Breast epithelium (tissue), 4 donors: ENCODE measurements around the gene SCGB2A2. TPM values are rescaled to one million over a fixed set of nuclear protein-coding genes. Genes with fewer than 3 reads are reported as not detected.
A peak's percentile ranks its signal among the peaks of the same experiment; 100 is the strongest.

Source experiments
- DNase-seq, 2 donors: peaks; one replicate each; pipeline ENCODE4 v3.0.0-alpha.2; 2019; ENCODE audit warnings: low spot score in 2 of 2
- H3K27ac ChIP-seq, 2 donors: fragments of 200-600 bp; sonication (generic) in 1 of 2; one replicate each; pipeline ENCODE4 v1.5.1; 2016 to 2019; ENCODE audit warnings: mild to moderate bottlenecking in 1 of 2
- H3K27me3 ChIP-seq, 2 donors: fragments of 200-600 bp; sonication (generic) in 1 of 2; one replicate each; pipeline versions ENCODE4 v1.5.1 to v1.6.0; 2017 to 2019; ENCODE audit warnings: control low read depth in 1 of 2, mild to moderate bottlenecking in 1 of 2
- H3K36me3 ChIP-seq: fragments of 200-600 bp; one replicate; pipeline ENCODE4 v1.5.1; 2019
- H3K4me1 ChIP-seq, 2 donors: fragments of 200-600 bp; sonication (generic); one replicate each; pipeline ENCODE4 v1.5.1; 2016 to 2019; ENCODE audit warnings: control low read depth in 1 of 2
- H3K4me3 ChIP-seq, 3 donors: fragments of 200-600 bp; sonication (generic); 1 replicate in 2 of 3; 2 replicates in 1 of 3; pipeline ENCODE4 v1.5.1; 2016 to 2019; ENCODE audit warnings: mild to moderate bottlenecking in 3 of 3, moderate library complexity in 2 of 3
- H3K9me3 ChIP-seq, 2 donors: fragments of 200-600 bp; sonication (generic) in 1 of 2; one replicate each; pipeline ENCODE4 v1.5.1; 2016 to 2019; ENCODE audit warnings: control low read depth in 1 of 2
- POLR2A ChIP-seq: fragments of 450-650 bp; IDR thresholded peaks from one replicate; pipeline ENCODE4 v1.6.1; 2016; ENCODE audit warnings: antibody characterized with exemption, mild to moderate bottlenecking, moderate library complexity
- POLR2AphosphoS5 ChIP-seq, 3 donors: sonication (generic); formaldehyde crosslinking; IDR thresholded peaks; one replicate each; pipeline ENCODE4 v1.6.1; 2017; ENCODE audit warnings: antibody characterized with exemption in 3 of 3
- intact Hi-C: fragments of 100-400 bp; cut with DNase I; formaldehyde crosslinking; loops from one replicate; pipeline ENCODE4 v1.15.1; 2023; ENCODE audit warnings: low total_unique reads
- total RNA-seq, 3 donors: library from RNA; depleted of rRNA; stranded (reverse); fragments of >200 nt; gene quantifications; one replicate each; pipeline ENCODE4 v1.1.0, GENCODE V29; 2016
- TF ChIP-seq, protein P1 (sequence below), 3 donors: fragments of 450-650 bp; IDR thresholded peaks; one replicate each; pipeline ENCODE4 v1.5.1; 2016 to 2017; ENCODE audit warnings: antibody characterized with exemption in 3 of 3, mild to moderate bottlenecking in 3 of 3, moderate library complexity in 3 of 3

The SCGB2A2 gene
- total RNA-seq, 3 donors from 2014 or later: 1.4 to 2,173 (median 715) TPM

DNA sequence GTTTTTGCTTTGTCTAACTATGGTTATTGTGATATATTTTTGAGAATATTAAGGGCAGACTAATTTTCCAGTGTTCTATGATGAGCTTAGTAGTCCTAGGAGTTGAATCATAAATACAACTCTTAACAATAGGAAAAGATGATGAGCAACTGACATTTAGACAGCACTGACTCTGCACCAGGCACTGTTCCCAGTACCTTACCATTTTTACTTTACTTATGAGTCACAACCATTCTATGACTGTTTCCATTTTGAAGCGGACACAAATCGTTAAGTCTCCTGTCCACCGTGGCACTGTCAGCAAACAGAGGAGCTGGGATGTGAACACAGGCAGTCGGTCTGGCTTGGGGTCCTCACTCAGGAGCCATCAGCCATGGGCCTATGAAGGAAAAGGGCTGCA, 3.4 kb upstream of the SCGB2A2 start:
- no peak for DNase-seq
- H3K27me3 ChIP-seq: no peaks in the 10 kb centered on the region
- intact Hi-C loops: no loop called here
- no peaks in the 10 kb centered on the region for H3K4me1 ChIP-seq
- no peaks in the 10 kb centered on the region for H3K9me3 ChIP-seq
- H3K4me3 ChIP-seq: no peak overlapping the region
- H3K27ac ChIP-seq: peak overlapping the region; percentile 51 to 68
- TF ChIP-seq POLR2A: no peak
- TF ChIP-seq POLR2AphosphoS5 (IDR thresholded peaks at IDR 0.05): no peak
- TF ChIP-seq, protein P1, sequence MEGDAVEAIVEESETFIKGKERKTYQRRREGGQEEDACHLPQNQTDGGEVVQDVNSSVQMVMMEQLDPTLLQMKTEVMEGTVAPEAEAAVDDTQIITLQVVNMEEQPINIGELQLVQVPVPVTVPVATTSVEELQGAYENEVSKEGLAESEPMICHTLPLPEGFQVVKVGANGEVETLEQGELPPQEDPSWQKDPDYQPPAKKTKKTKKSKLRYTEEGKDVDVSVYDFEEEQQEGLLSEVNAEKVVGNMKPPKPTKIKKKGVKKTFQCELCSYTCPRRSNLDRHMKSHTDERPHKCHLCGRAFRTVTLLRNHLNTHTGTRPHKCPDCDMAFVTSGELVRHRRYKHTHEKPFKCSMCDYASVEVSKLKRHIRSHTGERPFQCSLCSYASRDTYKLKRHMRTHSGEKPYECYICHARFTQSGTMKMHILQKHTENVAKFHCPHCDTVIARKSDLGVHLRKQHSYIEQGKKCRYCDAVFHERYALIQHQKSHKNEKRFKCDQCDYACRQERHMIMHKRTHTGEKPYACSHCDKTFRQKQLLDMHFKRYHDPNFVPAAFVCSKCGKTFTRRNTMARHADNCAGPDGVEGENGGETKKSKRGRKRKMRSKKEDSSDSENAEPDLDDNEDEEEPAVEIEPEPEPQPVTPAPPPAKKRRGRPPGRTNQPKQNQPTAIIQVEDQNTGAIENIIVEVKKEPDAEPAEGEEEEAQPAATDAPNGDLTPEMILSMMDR (IDR thresholded peaks at IDR 0.05): no peak
- no peaks in the 10 kb centered on the region for H3K36me3 ChIP-seq

DNA sequence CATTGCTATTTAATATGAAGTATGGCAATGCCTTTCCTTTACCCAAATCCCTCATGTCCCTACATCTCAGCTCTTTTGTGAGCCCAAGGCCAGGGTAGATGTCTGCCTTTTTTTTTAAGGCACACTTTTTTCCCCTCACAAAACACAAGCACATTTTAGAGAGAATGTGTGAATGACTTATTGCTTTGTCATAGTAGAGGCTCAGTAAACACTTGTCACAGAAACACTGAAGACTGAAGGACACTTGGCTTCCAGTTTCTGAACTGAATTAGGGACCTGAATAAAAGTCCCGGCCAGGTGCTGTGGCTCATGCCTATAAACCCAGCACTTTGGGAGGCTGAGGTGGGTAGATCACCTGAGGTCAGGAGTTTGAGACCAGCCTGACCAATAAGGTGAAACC, 2.9 kb upstream of the SCGB2A2 start:
- intact Hi-C loops: no loop called here
- TF ChIP-seq POLR2AphosphoS5 (IDR thresholded peaks at IDR 0.05): no peak
- TF ChIP-seq, protein P1 (IDR thresholded peaks at IDR 0.05): no peak
- TF ChIP-seq POLR2A: no peak
- Histone ChIP-seq H3K36me3 (no peaks in the 10 kb centered on the region), H3K4me1 (no peaks in the 10 kb centered on the region), H3K4me3 (no peak overlapping the region), H3K27ac (peak overlapping the region; percentile 51 to 68), H3K27me3 (no peaks in the 10 kb centered on the region), H3K9me3 (no peaks in the 10 kb centered on the region)
- no peak for DNase-seq

DNA sequence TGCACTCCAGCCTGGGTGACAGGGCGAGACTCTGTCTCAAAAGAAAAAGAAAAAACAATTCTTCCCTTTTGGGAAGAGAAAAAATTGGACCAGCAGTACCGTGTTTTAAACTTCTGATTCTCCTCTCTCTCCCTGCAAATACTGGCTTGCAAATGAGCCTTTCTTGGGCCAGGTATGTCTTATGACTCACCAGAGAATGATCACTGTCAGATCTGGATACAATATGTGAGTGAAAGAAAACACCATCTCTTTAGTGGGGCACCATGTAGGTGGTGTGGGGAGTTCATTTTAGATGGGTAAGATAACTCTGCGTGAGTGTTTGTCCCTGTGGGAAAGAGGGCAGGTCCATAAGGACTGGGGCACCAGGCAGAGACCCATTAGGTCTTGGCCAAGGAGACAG, 2.4 kb upstream of the SCGB2A2 start:
- no peaks in the 10 kb centered on the region for H3K36me3 ChIP-seq
- H3K27ac ChIP-seq: peak overlapping the region; percentile 51 to 68
- H3K4me3 ChIP-seq: no peak overlapping the region
- intact Hi-C loops: no loop called here
- no peak for DNase-seq
- no peaks in the 10 kb centered on the region for H3K27me3 ChIP-seq
- no peaks in the 10 kb centered on the region for H3K9me3 ChIP-seq
- TF ChIP-seq POLR2A (no peak), POLR2AphosphoS5 (IDR thresholded peaks at IDR 0.05) (no peak)
- TF ChIP-seq, protein P1 (IDR thresholded peaks at IDR 0.05): no peak
- H3K4me1 ChIP-seq: no peaks in the 10 kb centered on the region

DNA sequence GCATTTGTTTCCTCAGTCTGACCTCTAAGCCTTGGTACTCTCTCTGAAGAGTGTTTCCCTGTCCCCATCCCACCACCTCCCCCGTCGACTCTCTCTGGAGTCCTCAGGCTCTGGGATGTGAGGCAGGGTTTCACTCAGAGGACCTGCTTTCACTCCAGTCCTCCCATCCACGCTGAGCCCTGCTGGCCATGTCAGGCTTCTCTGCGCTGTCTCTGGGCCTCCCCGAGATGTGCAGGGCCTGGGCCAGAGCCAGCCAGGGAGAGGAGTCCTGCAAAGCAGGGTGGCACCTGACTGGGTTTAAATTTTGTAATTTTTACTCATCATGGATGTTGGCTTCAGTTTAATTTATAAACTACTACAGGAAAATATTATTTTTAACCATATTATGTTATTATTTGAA, 3.3 kb downstream of the SCGB2A2 start:
- DNase-seq: no peak
- no peak overlapping the region for H3K4me3 ChIP-seq

DNA sequence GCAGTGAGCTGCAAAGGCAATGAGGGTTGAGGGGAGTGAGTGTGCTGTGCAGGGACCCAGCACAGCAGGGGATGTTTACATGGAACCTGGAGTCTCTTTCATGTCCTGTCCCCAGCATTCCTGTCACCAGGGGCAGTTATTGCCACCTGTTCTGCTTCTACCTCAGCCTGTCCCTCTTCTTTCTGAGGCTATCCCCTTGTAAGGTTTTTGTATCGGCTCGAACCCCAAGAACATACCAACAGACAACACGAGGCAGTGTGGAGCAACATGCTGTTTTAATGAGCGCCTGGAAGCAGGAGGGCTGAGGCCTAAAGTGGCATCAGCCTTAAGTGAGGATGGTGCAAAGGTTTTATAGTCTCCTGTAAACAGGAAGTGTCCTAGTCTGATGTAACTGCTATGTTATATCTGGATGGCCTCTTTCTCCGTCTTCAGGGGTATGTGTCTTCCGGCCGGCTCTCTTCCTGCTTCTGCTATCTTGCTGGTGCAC, 3.9 kb downstream of the SCGB2A2 start:
- H3K9me3 ChIP-seq: no peaks in the 10 kb centered on the region
- no peaks in the 10 kb centered on the region for H3K27me3 ChIP-seq
- H3K36me3 ChIP-seq: no peaks in the 10 kb centered on the region
- DNase-seq: no peak
- H3K27ac ChIP-seq: peak overlapping the region in 1 of 2 donors; percentile 3
- intact Hi-C loops: loop anchor here (10.0 kb wide), 1 partner anchor 2001 kb away; no protein-coding TSS in a partner anchor
- TF ChIP-seq, protein P1 (IDR thresholded peaks at IDR 0.05): no peak
- no peak for TF ChIP-seq POLR2A
- no peak for TF ChIP-seq POLR2AphosphoS5 (IDR thresholded peaks at IDR 0.05)
- H3K4me1 ChIP-seq: no peaks in the 10 kb centered on the region
- no peak overlapping the region for H3K4me3 ChIP-seq

More for the DNA sequence above, 3.3 kb downstream of the SCGB2A2 start:
- Histone ChIP-seq H3K27me3 (no peaks in the 10 kb centered on the region), H3K27ac (no peak overlapping the region), H3K36me3 (no peaks in the 10 kb centered on the region), H3K4me1 (no peaks in the 10 kb centered on the region), H3K9me3 (no peaks in the 10 kb centered on the region)
- intact Hi-C loops: loop anchor here (10.0 kb wide), 1 partner anchor 2002 kb away; no protein-coding TSS in a partner anchor
- no peak for TF ChIP-seq POLR2AphosphoS5 (IDR thresholded peaks at IDR 0.05)
- no peak for TF ChIP-seq POLR2A
- TF ChIP-seq, protein P1 (IDR thresholded peaks at IDR 0.05): no peak
